Left lung (tissue), 10 donors: Measurements from ENCODE around the gene ZNF281. TPM values are rescaled to one million over a fixed set of nuclear protein-coding genes. Genes with fewer than 3 reads are reported as not detected.
"Not testable (repeated sequence)": the region's sequence is repeated elsewhere in the genome, so short reads cannot be mapped to it uniquely, and the experiment has no call there.

Experiments used
- ATAC-seq: fragments of 200-7000 bp; cut with Tn5 transposase; one replicate; pipeline ENCODE4 v1.9.1; 2020; ENCODE audit warnings: moderate library complexity
- DNase-seq, 4 donors: peaks; one replicate each; pipeline ENCODE4 v3.0.0-alpha.2; 2013 to 2020
- H3K27ac ChIP-seq, 2 donors: fragments of 200-600 bp; sonication (generic) in 1 of 2; one replicate each; pipeline versions ENCODE4 v1.5.0 to v1.8.0; 2020 to 2021
- H3K27me3 ChIP-seq, 2 donors: fragments of 200-600 bp; sonication (generic) in 1 of 2; one replicate each; pipeline versions ENCODE4 v1.5.0 to v1.8.0; 2020 to 2021
- H3K36me3 ChIP-seq, 2 donors: fragments of 200-600 bp; sonication (generic) in 1 of 2; one replicate each; pipeline versions ENCODE4 v1.5.0 to v1.8.0; 2020 to 2021
- H3K4me1 ChIP-seq, 2 donors: fragments of 200-600 bp; one replicate each; pipeline ENCODE4 v1.8.0; 2021
- H3K4me3 ChIP-seq, 2 donors: fragments of 200-600 bp; sonication (generic) in 1 of 2; one replicate each; pipeline versions ENCODE4 v1.5.0 to v1.8.0; 2020 to 2021; ENCODE audit warnings: mild to moderate bottlenecking in 1 of 2
- H3K9me3 ChIP-seq, 2 donors: fragments of 200-600 bp; sonication (generic) in 1 of 2; one replicate each; pipeline versions ENCODE4 v1.5.0 to v1.8.0; 2020 to 2021
- intact Hi-C, 2 donors: fragments of 100-400 bp; cut with DNase I; formaldehyde crosslinking; loops; one replicate each; pipeline versions ENCODE4 v1.11.2 to v1.14.2; 2022
- polyA plus RNA-seq, 6 donors: library from polyadenylated mRNA; unstranded; fragments of 120-200 nt; gene quantifications; one replicate each; pipeline ENCODE4 v1.2.1, GENCODE V29; 2013; ENCODE audit not compliant: insufficient read length in 6 of 6
- total RNA-seq, 2 donors: library from RNA; stranded (reverse); fragmentation: NEBNext Ultra II Directional; extraction: Animal tissue kit (Norgen Biotek cat#: 25700); gene quantifications; one replicate each; pipeline ENCODE4 v1.2.1, GENCODE V29; 2021
- TF ChIP-seq, protein P1 (sequence below), 2 donors: fragments of 200-600 bp; sonication (generic) in 1 of 2; IDR thresholded peaks; one replicate each; pipeline versions ENCODE4 v1.5.0 to v1.8.0; 2021; ENCODE audit warnings: antibody characterized with exemption in 2 of 2
- donor health status: DM: no; HTN: yes; CAD: no.
- donor health status: DM: no; HTN: no; CAD: no.

Gene ZNF281
- total and polyA plus RNA-seq, 8 donors, result 18.1 to 28.9 (median 26.3) TPM

DNA sequence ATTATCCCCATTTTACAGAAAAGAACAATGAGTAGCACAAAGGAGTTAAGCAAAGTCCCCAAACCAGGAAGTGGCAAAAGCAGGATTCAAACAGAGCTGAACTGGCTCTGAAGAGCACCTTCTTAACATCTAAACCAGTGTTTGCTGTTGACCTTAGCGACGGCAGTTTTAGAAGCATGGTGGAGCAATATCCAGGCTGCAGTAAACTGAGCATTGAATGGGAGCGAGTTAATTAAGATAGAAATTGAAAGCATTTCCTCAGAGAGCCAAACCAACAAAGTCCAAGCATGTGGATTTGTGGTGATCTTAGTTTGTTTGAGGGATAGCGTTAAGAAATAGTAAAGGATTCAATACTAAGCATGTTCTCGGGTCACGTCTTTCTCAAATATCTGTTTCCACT is 13.4 kb upstream of the ZNF281 start:
- intact Hi-C loops, result no loop called here
- no peak overlapping the region for H3K27ac ChIP-seq
- H3K4me1 ChIP-seq, result peaks cover 0 to 3% of the 10 kb centered on the region in 2 donors
- H3K9me3 ChIP-seq, result no peaks in the 10 kb centered on the region
- ATAC-seq (peak; percentile 34), DNase-seq (no peak)
- no peaks in the 10 kb centered on the region for H3K27me3 ChIP-seq
- H3K36me3 ChIP-seq, result no peaks in the 10 kb centered on the region
- H3K4me3 ChIP-seq, result no peak overlapping the region
- TF ChIP-seq, protein P1, sequence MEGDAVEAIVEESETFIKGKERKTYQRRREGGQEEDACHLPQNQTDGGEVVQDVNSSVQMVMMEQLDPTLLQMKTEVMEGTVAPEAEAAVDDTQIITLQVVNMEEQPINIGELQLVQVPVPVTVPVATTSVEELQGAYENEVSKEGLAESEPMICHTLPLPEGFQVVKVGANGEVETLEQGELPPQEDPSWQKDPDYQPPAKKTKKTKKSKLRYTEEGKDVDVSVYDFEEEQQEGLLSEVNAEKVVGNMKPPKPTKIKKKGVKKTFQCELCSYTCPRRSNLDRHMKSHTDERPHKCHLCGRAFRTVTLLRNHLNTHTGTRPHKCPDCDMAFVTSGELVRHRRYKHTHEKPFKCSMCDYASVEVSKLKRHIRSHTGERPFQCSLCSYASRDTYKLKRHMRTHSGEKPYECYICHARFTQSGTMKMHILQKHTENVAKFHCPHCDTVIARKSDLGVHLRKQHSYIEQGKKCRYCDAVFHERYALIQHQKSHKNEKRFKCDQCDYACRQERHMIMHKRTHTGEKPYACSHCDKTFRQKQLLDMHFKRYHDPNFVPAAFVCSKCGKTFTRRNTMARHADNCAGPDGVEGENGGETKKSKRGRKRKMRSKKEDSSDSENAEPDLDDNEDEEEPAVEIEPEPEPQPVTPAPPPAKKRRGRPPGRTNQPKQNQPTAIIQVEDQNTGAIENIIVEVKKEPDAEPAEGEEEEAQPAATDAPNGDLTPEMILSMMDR (IDR thresholded peaks at IDR 0.05), result no peak

DNA sequence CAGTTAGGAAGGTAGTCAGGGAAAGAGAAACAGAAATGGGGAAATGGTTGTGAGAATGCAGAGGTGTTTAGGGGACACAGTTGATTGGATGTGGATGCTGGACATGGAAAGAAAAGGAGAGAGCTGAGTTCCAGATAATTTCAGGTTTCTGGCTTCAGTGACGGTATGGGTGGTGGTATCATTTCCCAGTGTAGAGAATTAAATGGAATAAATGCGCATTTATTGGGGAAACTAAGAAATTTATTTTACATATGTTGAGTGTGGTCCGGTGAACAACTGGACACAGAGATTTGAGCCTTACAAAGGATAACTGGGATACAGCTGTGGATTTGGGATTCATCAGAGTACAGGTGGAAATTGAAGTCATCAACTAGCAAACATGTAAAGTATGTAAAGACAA is 12.4 kb upstream of the ZNF281 start:
- Histone ChIP-seq H3K27me3 (no peaks in the 10 kb centered on the region), H3K4me1 (no peaks in the 10 kb centered on the region), H3K27ac (no peak overlapping the region), H3K4me3 (no peak overlapping the region), H3K9me3 (no peaks in the 10 kb centered on the region), H3K36me3 (no peaks in the 10 kb centered on the region)
- intact Hi-C loops, result no loop called here
- TF ChIP-seq, protein P1 (IDR thresholded peaks at IDR 0.05), result no peak
- ATAC-seq, result no peak
- no peak for DNase-seq

- DNase-seq (peak in 3 of 4 donors; percentile 71 to 87 (median 73)), ATAC-seq (peak; percentile 86)
- Histone ChIP-seq H3K4me3 (no peak overlapping the region), H3K27ac (peak overlapping the region; percentile 58 to 68), H3K4me1 (peaks cover under 1 to 15% of the 10 kb centered on the region in 2 donors), H3K27me3 (no peaks in the 10 kb centered on the region), H3K9me3 (no peaks in the 10 kb centered on the region), H3K36me3 (no peaks in the 10 kb centered on the region)
- intact Hi-C loops, result no loop called here
- TF ChIP-seq, protein P1 (IDR thresholded peaks at IDR 0.05), result no peak
Observed at GRCh38 chr1:200415789-200416593, 6.2 kb upstream of the ZNF281 start.

DNA sequence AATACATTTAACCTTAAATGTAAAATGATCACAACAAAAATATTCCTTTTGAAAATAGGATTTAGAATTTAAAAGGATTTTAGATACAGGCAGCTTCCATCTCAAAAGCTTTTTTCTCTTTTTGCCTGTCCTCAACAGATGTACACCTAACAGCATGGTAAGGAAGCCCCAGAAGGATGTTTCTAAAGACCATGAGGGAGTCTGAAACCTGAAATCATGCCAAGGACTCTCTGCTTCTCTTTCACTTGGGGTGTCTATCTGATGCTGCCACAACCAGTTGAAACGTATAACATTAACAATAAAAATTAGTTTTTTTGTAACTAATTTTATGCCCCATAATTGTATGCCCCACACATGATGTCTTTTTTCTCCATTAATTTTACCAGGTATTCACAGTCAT is 5.4 kb upstream of the ZNF281 start:
- Histone ChIP-seq H3K27me3 (no peaks in the 10 kb centered on the region), H3K4me3 (no peak overlapping the region), H3K27ac (peak overlapping the region; percentile 58 to 68), H3K4me1 (peaks cover 5 to 22% of the 10 kb centered on the region in 2 donors), H3K36me3 (no peaks in the 10 kb centered on the region), H3K9me3 (no peaks in the 10 kb centered on the region)
- intact Hi-C loops, result no loop called here
- DNase-seq (no peak), ATAC-seq (no peak)
- TF ChIP-seq, protein P1 (IDR thresholded peaks at IDR 0.05), result no peak

DNA sequence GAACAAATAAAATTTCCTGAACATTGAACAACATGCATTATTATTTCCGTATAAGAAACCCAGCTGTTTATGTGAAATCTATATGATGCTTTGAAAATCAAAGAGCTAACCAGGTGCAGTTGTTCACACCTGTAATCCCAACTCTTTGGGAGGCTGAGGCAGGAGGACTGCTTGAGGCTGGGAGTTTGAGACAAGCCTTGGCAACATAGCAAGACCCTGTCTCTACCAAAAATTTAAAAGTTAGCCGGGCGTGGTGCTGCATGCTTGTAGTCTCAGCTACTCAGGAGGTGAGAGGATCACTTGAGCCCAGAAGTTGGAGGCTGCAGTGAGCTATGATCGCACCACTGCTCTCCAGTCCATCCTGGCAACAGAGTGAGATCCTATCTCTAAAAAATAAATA is 4.8 kb upstream of the ZNF281 start:
- no peak for DNase-seq
- ATAC-seq, result no peak
- Histone ChIP-seq H3K4me3 (no peak overlapping the region), H3K27ac (no peak overlapping the region), H3K36me3 (no peaks in the 10 kb centered on the region), H3K27me3 (no peaks in the 10 kb centered on the region), H3K9me3 (no peaks in the 10 kb centered on the region), H3K4me1 (peaks cover 5 to 22% of the 10 kb centered on the region in 2 donors)
- TF ChIP-seq, protein P1 (IDR thresholded peaks at IDR 0.05), result no peak
- intact Hi-C loops, result no loop called here

DNA sequence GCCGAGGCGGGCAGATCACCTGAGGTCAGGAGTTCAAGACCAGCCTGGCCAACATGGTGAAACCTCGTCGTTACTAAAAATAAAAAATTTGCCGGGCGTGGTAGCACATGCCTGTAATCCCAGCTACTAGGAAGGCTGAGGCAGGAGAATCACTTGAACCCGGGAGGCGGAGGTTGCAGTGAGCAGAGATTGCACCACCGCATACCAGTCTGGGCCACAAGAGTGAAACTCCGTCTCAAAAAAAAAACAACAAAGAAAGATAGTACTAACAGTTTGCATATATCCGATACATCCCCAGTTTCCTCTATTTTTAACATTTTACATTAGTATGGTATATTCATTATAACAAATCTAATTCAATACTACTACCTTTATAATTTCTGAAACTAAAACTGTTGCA is 3.9 kb upstream of the ZNF281 start:
- intact Hi-C loops, ATAC-seq, H3K4me3 ChIP-seq, H3K36me3 ChIP-seq, H3K9me3 ChIP-seq, H3K27me3 ChIP-seq, H3K27ac ChIP-seq: not testable (repeated sequence)
- DNase-seq, result peak in 1 of 4 donors; percentile 45
- H3K4me1 ChIP-seq, result peaks cover 8 to 26% of the 10 kb centered on the region in 2 donors
